ENCODE data around the gene DNAH3. TPM values are rescaled to one million over a fixed set of nuclear protein-coding genes. Genes with fewer than 3 reads are reported as not detected.
"Not testable (repeated sequence)": the region's sequence is repeated elsewhere in the genome, so short reads cannot be mapped to it uniquely, and the experiment has no call there.

Gene DNAH3
- total RNA-seq, 1 experiment from 2014 or later = 0.24 TPM

GRCh38 chr16:20946015-20946629, 204.5 kb downstream of the DNAH3 start:
- Histone ChIP-seq H2BK20ac (ENCODE audit: low read depth, low read length, poor library complexity, severe bottlenecking) (no peak overlapping the region), H3K23me2 (ENCODE audit: insufficient read length, low read depth, low read length, poor library complexity, severe bottlenecking) (no peaks in the 10 kb centered on the region), H2AFZ (ENCODE audit: low read length) (no peak overlapping the region), H2BK120ac (ENCODE audit: low read depth, low read length, poor library complexity, severe bottlenecking) (no peak overlapping the region), H3K79me1 (ENCODE audit: insufficient read depth, low read depth, low read length, poor library complexity, severe bottlenecking) (no peaks in the 10 kb centered on the region), H4K8ac (replicated peaks; ENCODE audit: insufficient read length, low read depth, low read length) (no peak overlapping the region), H3K18ac (ENCODE audit: insufficient read length, low read depth, low read length) (no peak overlapping the region), H2BK15ac (ENCODE audit: low read depth, low read length) (no peak overlapping the region), H3T11ph (ENCODE audit: low read length) (no peak overlapping the region), H3K14ac (ENCODE audit: insufficient read depth, low read length) (no peak overlapping the region), H4K20me1 (ENCODE audit: control insufficient read depth, insufficient read depth, insufficient read length) (no peaks in the 10 kb centered on the region), H4K5ac (ENCODE audit: insufficient read length, low read depth, low read length) (no peak overlapping the region), H3K4ac (ENCODE audit: low read depth, low read length) (no peak overlapping the region), H3K4me1 (ENCODE audit: insufficient read depth, low read length) (no peaks in the 10 kb centered on the region; the same call in 1 of the 2 replicates), H3K27ac (ENCODE audit: insufficient read length, low read depth, low read length) (no peak overlapping the region), H3K9me3 (ENCODE audit: control insufficient read depth, low read depth, low read length) (no peaks in the 10 kb centered on the region), H4K91ac (ENCODE audit: insufficient read length, low read depth, low read length) (no peak overlapping the region), H3K9ac (ENCODE audit: extremely low read depth, insufficient read length, low read length) (no peak overlapping the region), H3K56ac (ENCODE audit: insufficient read length, low read depth, low read length) (no peak overlapping the region), H2BK5ac (ENCODE audit: insufficient read length, low read length) (no peak overlapping the region), H2AK5ac (ENCODE audit: insufficient read length, low read length) (no peak overlapping the region), H2BK12ac (ENCODE audit: insufficient read length, low read depth, low read length) (no peak overlapping the region), H3K4me2 (ENCODE audit: insufficient read depth, insufficient read length, low read length) (no peak overlapping the region), H3K23ac (ENCODE audit: insufficient read length, low read depth, low read length) (no peak overlapping the region), H3K27me3 (ENCODE audit: insufficient read depth, low read length) (no peaks in the 10 kb centered on the region), H3K79me2 (ENCODE audit: insufficient read depth, low read length) (no peaks in the 10 kb centered on the region)
- H3K36me3 Mint-ChIP-seq (ENCODE audit: insufficient read depth in 1 of 3, low read depth in 3 of 3) = no peaks in the 10 kb centered on the region
- H3K9me3 Mint-ChIP-seq = no peaks in the 10 kb centered on the region
- no peak for TF ChIP-seq CTCF (conservative IDR thresholded peaks at IDR 0.05)
- WGBS (ENCODE audit: extremely low coverage, insufficient read length, low lambda C conversion rate) = no CpG with 5 or more reads among the region's 8 CpGs
- no peak overlapping the region for H3K4me3 Mint-ChIP-seq
- peak overlapping the region in 1 of 3 experiments; percentile 71; a peak in 1 of 7 replicates for H3K27ac Mint-ChIP-seq
- no peak for DNase-seq
- peaks cover 9 to 20% of the 10 kb centered on the region in 2 experiments for H3K4me1 Mint-ChIP-seq
- peaks cover 3% of the 10 kb centered on the region for H3K27me3 Mint-ChIP-seq (ENCODE audit: low read depth)

- not testable (repeated sequence) for H3K9me3 ChIP-seq (ENCODE audit: control insufficient read depth, low read depth, low read length); H2BK15ac ChIP-seq (ENCODE audit: low read depth, low read length); H3T11ph ChIP-seq (ENCODE audit: low read length); H3K36me3 Mint-ChIP-seq (ENCODE audit: insufficient read depth in 1 of 3, low read depth in 3 of 3); H3K4me2 ChIP-seq (ENCODE audit: insufficient read depth, insufficient read length, low read length); H3K23ac ChIP-seq (ENCODE audit: insufficient read length, low read depth, low read length); H3K4me3 Mint-ChIP-seq; H3K9me3 Mint-ChIP-seq; H3K27ac Mint-ChIP-seq; H2BK12ac ChIP-seq (ENCODE audit: insufficient read length, low read depth, low read length); H3K14ac ChIP-seq (ENCODE audit: insufficient read depth, low read length); H3K23me2 ChIP-seq (ENCODE audit: insufficient read length, low read depth, low read length, poor library complexity, severe bottlenecking); H4K8ac ChIP-seq (replicated peaks; ENCODE audit: insufficient read length, low read depth, low read length); H3K27ac ChIP-seq (ENCODE audit: insufficient read length, low read depth, low read length); H4K91ac ChIP-seq (ENCODE audit: insufficient read length, low read depth, low read length); H4K20me1 ChIP-seq (ENCODE audit: control insufficient read depth, insufficient read depth, insufficient read length); H2AFZ ChIP-seq (ENCODE audit: low read length); H3K79me1 ChIP-seq (ENCODE audit: insufficient read depth, low read depth, low read length, poor library complexity, severe bottlenecking); H2BK5ac ChIP-seq (ENCODE audit: insufficient read length, low read length); H3K27me3 Mint-ChIP-seq (ENCODE audit: low read depth); H3K18ac ChIP-seq (ENCODE audit: insufficient read length, low read depth, low read length); H3K56ac ChIP-seq (ENCODE audit: insufficient read length, low read depth, low read length); H4K5ac ChIP-seq (ENCODE audit: insufficient read length, low read depth, low read length); H2BK20ac ChIP-seq (ENCODE audit: low read depth, low read length, poor library complexity, severe bottlenecking); H3K9ac ChIP-seq (ENCODE audit: extremely low read depth, insufficient read length, low read length); H2AK5ac ChIP-seq (ENCODE audit: insufficient read length, low read length); H3K79me2 ChIP-seq (ENCODE audit: insufficient read depth, low read length); H3K27me3 ChIP-seq (ENCODE audit: insufficient read depth, low read length); DNase-seq; H3K4me1 ChIP-seq (ENCODE audit: insufficient read depth, low read length); H2BK120ac ChIP-seq (ENCODE audit: low read depth, low read length, poor library complexity, severe bottlenecking); H3K4ac ChIP-seq (ENCODE audit: low read depth, low read length)
- H3K4me1 Mint-ChIP-seq = peaks cover 9 to 20% of the 10 kb centered on the region in 2 experiments
- no CpG with 5 or more reads among the region's 11 CpGs for WGBS (ENCODE audit: extremely low coverage, insufficient read length, low lambda C conversion rate)
Measured at GRCh38 chr16:20945575-20945875, 205.1 kb downstream of the DNAH3 start.

All from H9 (cell line).